Measurements from ENCODE around the gene RGL3.
A peak's percentile ranks its signal among the peaks of the same experiment; 100 is the strongest.
"Not testable (repeated sequence)": the region's sequence is repeated elsewhere in the genome, so short reads cannot be mapped to it uniquely, and the experiment has no call there.

The RGL3 gene

DNA sequence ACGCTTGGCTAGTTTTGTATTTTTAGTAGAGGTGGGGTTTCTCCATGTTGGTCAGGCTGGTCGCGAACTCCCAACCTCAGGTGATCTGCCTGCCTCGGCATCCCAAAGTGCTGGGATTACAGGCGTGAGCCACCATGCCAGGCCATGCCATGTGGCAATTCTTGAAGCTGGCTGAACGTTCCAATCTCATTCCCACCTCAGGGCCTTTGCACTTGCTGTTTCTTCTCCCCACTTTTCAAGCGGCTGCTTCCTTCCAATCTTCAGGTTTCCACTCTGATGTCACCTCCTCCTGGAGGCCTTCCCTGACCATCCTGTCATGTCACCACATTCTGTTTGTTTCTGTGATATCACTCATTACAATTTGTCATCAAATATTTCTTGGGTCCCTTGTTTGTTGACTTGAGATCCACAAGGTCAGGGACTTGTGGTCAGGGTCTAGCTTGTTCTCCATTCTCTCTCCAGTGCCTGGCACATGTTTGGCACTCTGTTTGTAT is 39.2 kb downstream of the RGL3 start:
- DNase-seq: no peak

DNA sequence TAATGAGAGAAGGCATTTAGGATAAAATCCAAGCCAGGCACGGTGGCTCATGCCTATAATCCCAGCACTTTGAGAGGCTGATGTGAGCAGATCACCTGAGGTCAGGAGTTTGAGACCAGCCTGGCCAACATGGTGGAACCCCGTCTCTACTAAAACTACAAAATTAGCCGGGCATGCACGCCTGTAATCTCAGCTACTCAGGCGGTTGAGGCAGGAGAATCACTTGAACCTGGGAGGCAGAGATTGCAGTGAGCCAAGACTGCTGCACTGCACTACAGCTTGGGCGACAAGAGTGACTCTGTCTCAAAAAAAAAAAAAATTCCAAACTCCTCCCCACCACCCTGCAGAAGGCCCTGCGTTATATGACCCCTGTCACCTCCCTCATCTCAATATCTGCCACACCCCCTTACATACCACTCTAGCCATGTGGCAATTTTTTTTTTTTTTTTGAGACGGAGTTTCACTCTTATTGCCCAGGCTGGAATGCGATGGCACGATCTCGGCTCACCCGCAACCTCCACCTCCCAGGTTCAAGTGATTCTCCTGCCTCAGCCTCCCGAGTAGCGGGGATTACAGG is 39.8 kb downstream of the RGL3 start:
- DNase-seq: not testable (repeated sequence)

- DNase-seq: no peak
Observed at GRCh38 chr19:11378319-11379189, 40.6 kb downstream of the RGL3 start.

DNA sequence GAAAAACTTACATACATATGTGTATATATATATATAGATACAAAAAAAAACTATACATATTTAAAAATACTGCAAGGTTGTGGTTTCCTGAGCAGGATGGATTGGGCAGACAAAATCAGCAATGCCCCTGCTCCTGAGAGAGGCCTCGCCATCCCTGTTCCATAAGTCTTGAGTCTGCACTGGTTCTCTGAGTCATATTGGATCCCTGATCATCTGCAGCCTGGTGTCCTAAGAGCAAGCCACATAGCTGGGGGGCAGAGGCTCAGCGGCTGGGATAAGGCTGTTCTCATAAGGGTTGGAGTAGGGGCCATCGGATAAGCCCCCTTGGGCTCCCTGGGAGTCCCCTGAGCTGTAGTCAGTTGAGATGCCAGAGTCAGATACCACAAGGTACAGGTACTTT is 41.4 kb downstream of the RGL3 start:
- no peak for DNase-seq

DNA sequence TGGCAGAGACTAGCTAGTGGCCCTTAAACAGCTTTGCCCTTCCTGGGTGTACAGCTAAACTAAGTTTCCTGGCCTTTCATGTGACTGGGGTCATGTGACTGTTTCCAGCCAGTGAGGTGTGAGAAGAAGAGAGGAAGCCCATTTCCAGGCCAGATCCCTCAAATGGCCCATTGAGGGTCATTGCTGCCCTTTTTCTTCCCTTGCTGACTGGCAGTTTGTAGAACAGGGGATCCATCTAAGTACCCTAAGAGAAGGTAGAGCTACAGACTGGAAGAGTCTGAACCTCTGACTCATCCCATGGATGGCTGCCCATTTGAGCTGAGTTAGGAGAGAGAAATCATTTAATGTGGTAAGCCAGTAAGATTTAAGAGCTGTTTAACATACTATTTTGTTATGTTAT is 41.9 kb downstream of the RGL3 start:
- DNase-seq: no peak

DNA sequence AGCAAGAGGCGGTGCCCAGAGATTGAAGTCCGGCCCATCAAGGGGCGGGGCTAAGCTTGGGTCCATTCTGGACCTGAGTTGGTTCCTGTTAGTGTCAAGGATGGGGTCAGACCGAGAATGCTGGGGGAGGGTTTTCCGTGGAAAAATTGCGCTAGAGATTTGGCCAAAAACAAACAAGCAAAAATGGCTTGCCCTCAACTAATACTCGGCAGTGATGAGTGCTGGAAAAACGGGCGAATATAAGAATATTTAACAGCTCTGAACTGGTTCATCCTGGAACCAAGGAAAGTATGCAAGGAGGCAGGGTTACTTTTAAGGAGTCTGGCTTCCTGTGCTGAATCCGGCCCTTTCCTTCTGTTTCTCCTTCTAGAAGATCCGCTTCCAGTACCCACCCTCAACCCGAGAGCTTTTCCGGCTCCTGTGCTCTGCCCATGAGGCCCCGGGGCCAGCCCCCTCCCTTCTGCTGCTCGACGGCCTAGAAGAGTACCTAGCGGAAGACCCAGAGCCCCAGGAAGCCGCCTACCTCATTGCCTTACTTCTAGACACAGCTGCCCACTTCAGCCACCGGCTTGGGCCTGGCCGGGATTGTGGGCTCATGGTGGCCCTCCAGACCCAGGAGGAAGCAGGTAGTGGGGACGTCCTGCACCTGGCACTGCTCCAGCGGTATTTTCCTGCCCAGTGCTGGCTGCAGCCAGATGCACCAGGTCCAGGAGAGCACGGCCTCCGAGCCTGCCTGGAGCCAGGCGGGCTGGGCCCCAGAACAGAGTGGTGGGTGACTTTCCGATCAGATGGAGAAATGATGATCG is 43.8 kb downstream of the RGL3 start:
- peak; percentile 74 for DNase-seq

- DNase-seq: peak; percentile 96
Observed at GRCh38 chr19:11374433-11375142, 44.5 kb downstream of the RGL3 start, which contains the start of gene SWSAP1. Gene SWSAP1, plus strand, starts transcription at chr19:11374666. Its CDS starts 15 bp downstream, at chr19:11374681.

DNA sequence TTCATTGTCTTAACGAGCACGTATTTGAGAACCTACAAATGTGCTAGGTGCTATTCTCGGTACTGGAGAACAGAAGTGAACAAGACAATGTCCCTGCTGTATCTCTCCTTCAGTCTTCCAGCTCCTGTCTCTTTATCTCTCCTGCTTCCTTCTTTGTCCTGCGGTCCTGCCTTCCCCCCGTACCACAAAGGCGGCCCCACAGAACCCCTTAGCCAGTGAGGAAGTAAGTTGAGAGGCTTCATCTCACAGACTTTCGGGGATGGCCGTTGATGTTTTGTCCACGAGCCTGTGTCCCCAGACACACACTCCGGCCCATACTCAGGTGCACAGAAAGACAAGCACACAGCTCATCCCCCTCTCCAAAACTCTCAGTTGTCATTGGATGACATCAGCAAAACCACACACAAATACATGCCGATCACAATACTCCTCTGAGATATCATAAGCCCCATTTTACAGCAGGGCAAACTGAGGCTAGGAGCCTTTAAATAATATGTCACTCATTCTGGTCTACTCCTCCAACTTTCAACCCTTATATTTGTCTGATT is 45.2 kb downstream of the RGL3 start:
- DNase-seq: no peak

GRCh38 chr19:11373166-11373884 is 45.8 kb downstream of the RGL3 start:
- DNase-seq: no peak

DNA sequence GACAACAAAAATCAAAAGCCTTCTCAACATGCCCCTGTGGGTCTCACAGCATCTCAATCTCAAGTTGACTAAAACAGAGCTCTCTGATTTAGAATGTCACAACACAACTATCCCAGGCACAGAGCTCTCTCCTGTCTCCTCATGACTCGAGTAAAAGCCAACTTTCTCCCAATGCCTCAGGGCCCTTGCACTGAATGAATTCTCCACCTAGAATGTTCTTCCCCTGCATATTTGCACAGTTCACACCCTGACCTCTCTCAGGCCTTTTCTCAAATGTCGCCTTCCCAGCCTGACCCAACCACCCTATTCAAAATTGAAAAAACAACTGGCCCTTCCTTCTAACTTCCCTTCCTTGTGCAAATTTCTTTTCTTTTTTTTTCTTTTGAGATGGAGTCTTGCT is 48.4 kb downstream of the RGL3 start:
- no peak for DNase-seq

GRCh38 chr19:11367528-11367927 is 51.6 kb downstream of the RGL3 start:
- DNase-seq: no peak

GRCh38 chr19:11365557-11366117 is 53.5 kb downstream of the RGL3 start:
- no peak for DNase-seq

DNA sequence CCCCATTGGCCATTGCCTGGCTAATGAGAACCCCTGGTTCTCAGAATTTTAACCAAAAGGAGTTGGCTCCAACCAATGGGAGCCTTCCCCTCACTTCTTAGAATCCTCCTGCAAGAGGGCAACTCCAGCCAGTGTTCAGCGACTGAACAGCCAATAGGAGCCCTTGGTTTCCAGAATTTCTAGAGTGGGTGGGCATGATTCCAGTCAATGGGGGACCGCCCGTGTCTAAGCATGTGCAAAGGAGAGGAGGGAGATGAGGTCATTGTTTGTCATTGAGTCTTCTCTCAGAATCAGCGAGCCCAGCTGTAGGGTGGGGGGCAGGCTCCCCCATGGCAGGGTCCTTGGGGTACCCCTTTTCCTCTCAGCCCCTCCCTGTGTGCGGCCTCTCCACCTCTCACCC is 54.2 kb downstream of the RGL3 start:
- no peak for DNase-seq

DNA sequence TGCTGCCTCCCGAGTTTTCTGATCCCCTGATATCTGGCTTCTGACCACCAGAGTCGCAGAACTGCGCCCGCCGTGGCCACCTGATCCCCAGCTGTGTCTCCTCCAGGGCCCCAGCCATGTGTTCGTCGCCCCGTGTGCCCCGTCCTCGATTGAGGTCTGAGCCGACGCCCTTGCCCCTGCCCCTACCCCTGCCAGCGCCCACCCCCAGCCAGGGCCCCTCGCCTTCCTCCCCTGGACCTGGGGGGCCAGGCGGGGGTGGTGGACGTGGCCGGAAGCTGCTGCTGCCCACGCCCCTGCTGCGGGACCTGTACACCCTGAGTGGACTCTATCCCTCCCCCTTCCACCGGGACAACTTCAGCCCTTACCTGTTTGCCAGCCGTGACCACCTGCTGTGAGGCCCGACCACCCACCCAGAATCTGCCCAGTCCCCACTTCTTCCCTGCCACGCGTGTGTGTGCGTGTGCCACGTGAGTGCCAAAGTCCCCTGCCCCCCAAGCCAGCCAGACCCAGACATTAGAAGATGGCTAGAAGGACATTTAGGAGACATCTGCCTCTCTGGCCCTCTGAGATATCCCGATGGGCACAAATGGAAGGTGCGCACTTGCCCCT is 54.7 kb downstream of the RGL3 start:
- DNase-seq: no peak

GRCh38 chr19:11363881-11364280 is 55.2 kb downstream of the RGL3 start:
- DNase-seq: no peak

DNA sequence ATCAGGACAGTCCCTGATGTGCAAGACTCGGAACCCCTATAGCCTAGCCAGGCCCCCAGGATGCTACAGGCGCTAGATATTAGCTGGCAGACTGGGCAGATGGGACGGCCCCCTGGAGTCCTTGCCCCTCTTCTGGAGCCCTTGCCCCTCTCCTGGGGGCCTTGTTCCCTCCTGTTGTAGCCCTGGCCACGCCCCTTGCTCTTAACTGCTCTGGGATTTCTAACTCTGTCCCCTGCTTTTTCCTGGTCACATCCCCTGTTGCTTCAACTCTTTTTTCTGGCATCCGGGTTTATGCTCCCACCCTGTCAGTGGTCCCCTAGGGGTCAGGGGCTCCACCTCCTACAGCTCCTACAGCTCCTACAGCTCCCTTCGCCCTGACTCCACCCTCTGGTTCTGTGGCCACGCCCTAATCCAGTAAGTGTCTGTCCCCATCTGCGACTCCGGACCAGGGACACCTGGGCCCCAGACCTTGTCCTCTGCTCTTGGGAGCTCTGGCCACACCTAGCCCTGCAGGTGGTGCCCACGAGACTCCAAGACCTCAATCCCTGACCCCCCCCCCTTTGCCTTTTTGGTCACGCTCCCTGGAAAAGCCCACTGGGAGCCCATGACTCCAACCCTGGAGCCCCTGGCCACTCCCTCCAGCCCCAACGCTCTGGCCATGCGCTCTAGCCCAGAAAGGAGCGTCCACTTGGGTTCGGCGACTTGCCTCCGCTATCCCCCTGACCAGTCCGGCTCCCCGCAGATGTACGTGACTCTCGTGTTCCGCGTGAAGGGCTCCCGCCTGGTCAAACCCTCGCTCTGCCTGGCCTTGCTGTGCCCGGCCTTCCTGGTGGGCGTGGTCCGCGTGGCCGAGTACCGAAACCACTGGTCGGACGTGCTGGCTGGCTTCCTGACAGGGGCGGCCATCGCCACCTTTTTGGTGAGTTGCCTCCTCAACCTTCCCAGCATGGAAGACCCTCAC is 57.1 kb downstream of the RGL3 start:
- no peak for DNase-seq

- DNase-seq: no peak
Observed at GRCh38 chr19:11361037-11361770, 57.9 kb downstream of the RGL3 start.

GRCh38 chr19:11359421-11359820 is 59.7 kb downstream of the RGL3 start:
- DNase-seq: no peak

All from activated CD4-positive, CD25-positive, alpha-beta regulatory T cell treated with anti-CD3 and anti-CD28 coated beads, Interleukin-2, amount 50 U/mL, for 72 hours (primary cell).